Measurements from ENCODE around the gene ALG2.

DNA sequence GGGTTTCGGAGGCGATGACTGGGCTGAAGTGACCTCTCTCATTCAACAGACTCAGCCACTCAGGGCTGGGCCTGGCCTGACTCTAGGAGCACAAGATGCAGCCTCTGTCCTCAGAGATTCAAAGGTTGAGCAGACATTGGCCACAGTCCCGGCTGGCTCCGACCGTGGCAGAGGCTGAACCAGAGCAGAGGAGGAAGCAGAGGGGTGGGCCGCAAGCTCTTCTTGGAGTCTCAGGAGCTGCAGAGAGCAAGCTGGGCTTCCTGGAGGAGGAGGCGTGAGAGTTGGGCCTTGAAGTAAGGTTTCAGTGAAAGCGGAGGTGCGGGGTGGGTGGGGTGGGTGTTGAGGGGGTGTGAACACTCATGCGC, 37.6 kb downstream of the ALG2 start:
- TF ChIP-seq, protein P1, sequence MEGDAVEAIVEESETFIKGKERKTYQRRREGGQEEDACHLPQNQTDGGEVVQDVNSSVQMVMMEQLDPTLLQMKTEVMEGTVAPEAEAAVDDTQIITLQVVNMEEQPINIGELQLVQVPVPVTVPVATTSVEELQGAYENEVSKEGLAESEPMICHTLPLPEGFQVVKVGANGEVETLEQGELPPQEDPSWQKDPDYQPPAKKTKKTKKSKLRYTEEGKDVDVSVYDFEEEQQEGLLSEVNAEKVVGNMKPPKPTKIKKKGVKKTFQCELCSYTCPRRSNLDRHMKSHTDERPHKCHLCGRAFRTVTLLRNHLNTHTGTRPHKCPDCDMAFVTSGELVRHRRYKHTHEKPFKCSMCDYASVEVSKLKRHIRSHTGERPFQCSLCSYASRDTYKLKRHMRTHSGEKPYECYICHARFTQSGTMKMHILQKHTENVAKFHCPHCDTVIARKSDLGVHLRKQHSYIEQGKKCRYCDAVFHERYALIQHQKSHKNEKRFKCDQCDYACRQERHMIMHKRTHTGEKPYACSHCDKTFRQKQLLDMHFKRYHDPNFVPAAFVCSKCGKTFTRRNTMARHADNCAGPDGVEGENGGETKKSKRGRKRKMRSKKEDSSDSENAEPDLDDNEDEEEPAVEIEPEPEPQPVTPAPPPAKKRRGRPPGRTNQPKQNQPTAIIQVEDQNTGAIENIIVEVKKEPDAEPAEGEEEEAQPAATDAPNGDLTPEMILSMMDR (IDR thresholded peaks at IDR 0.05) = no peak
- TF ChIP-seq POLR2A (IDR thresholded peaks at IDR 0.05) = no peak
